GM12872 (cell line): ENCODE measurements around the gene TAF1C.

ENCODE experiments used
- CTCF ChIP-seq: IDR thresholded peaks from 3 replicates; pipeline ENCODE4 v1.5.1; 2011; ENCODE audit warnings: low read depth, mild to moderate bottlenecking, low read length, moderate library complexity; ENCODE audit not compliant: insufficient read depth

Gene TAF1C

GRCh38 chr16:84186685-84187437 is at the start of gene TAF1C:
TAF1C (minus strand) TSS chr16:84187057; CDS start chr16:84184988, 2,069 bp downstream.
- peak; percentile 90 for TF ChIP-seq CTCF

GRCh38 chr16:84234321-84235241 is 47.7 kb upstream of the TAF1C start:
- TF ChIP-seq CTCF = no peak

GRCh38 chr16:84233748-84234147 is 46.9 kb upstream of the TAF1C start:
- no peak for TF ChIP-seq CTCF

GRCh38 chr16:84232969-84233368 is 46.1 kb upstream of the TAF1C start:
- no peak for TF ChIP-seq CTCF

GRCh38 chr16:84232060-84232459 is 45.2 kb upstream of the TAF1C start:
- no peak for TF ChIP-seq CTCF

GRCh38 chr16:84229471-84229870 is 42.6 kb upstream of the TAF1C start:
- no peak for TF ChIP-seq CTCF

- no peak for TF ChIP-seq CTCF
These were observed 41.5 kb upstream of the TAF1C start for GRCh38 chr16:84228256-84228838.
